Prostate gland (tissue), 2 donors: ENCODE data around the gene SPATA6L. TPM values are rescaled to one million over a fixed set of nuclear protein-coding genes. Genes with fewer than 3 reads are reported as not detected.
A peak's percentile ranks its signal among the peaks of the same experiment; 100 is the strongest.
"Not testable (repeated sequence)": the region's sequence is repeated elsewhere in the genome, so short reads cannot be mapped to it uniquely, and the experiment has no call there.

Experiments used
- DNase-seq: peaks from one replicate; pipeline ENCODE4 v3.0.0-alpha.2; 2019; ENCODE audit warnings: low spot score
- H3K27ac ChIP-seq, 2 donors: fragments of 200-600 bp; sonication (generic); 2 replicates each; pipeline ENCODE4 v1.5.1; 2017 to 2019
- H3K27me3 ChIP-seq: fragments of 200-600 bp; sonication (generic); replicated peaks from 2 replicates; pipeline ENCODE4 v1.5.1; 2019; ENCODE audit not compliant: insufficient read depth
- H3K36me3 ChIP-seq, 2 donors: fragments of 200-600 bp; sonication (generic); 1 replicate in 1 of 2; 2 replicates in 1 of 2; pipeline versions ENCODE4 v1.5.1 to v1.8.1; 2017 to 2019
- H3K4me1 ChIP-seq: fragments of 200-600 bp; sonication (generic); replicated peaks from 2 replicates; pipeline ENCODE4 v1.5.1; 2019
- H3K4me3 ChIP-seq, 2 donors: fragments of 200-600 bp; sonication (generic); 2 replicates each; pipeline ENCODE4 v1.5.1; 2017 to 2019
- H3K9me3 ChIP-seq: fragments of 200-600 bp; sonication (generic); 2 replicates; pipeline ENCODE4 v1.5.1; 2017
- POLR2A ChIP-seq: fragments of 450-650 bp; IDR thresholded peaks from one replicate; pipeline ENCODE4 v1.6.1; 2016; ENCODE audit warnings: antibody characterized with exemption, mild to moderate bottlenecking
- POLR2AphosphoS5 ChIP-seq: sonication (generic); formaldehyde crosslinking; IDR thresholded peaks from one replicate; pipeline ENCODE4 v1.6.1; 2017; ENCODE audit warnings: antibody characterized with exemption
- WGBS: methylation state at CpG from one replicate; pipeline ENCODE4 v1.1.5; 2018; 5-methylcytosine and 5-hydroxymethylcytosine counted together
- intact Hi-C: fragments of 100-400 bp; cut with DNase I; formaldehyde crosslinking; loops from one replicate; pipeline ENCODE4 v1.14.2; 2022
- total RNA-seq, 2 donors: library from RNA; depleted of rRNA; stranded (reverse); fragments of >200 nt; gene quantifications; one replicate each; pipeline ENCODE4 v1.1.0, GENCODE V29; 2016
- TF ChIP-seq, protein P1 (sequence below), 4 experiments: fragments of 200-600 bp in 2 of 4; fragments of 450-650 bp in 2 of 4; sonication (generic) in 2 of 4; IDR thresholded peaks; 1 replicate in 3 of 4; 2 replicates in 1 of 4; pipeline ENCODE4 v1.5.1; 2016 to 2019; ENCODE audit warnings: antibody characterized with exemption in 4 of 4, mild to moderate bottlenecking in 2 of 4, moderate library complexity in 2 of 4

The SPATA6L gene
- total RNA-seq, 2 donors from 2014 or later, result 3.1 to 6.2 TPM

DNA sequence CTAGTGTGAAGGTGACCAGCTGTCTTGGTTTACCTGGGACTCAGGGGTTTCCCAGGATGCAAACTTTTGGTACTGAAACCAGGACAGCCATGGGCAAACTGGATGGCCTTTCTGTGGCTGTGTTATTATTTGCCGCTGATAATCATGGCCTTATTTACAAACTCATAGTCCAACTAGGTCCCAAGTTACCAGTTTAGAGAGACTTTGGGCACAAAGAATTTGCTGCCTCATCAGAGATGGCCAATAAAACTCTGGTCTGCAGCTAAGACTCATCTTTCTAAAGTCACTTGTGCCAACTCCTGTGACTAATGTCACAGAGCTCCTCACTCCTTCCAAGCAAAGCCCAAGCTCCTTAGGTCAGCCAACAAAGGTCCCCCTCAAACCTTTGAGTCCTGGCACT, 51.7 kb downstream of the SPATA6L start:
- Histone ChIP-seq H3K27ac (no peak overlapping the region), H3K4me1 (no peaks in the 10 kb centered on the region), H3K27me3 (no peaks in the 10 kb centered on the region), H3K4me3 (no peak overlapping the region), H3K9me3 (no peaks in the 10 kb centered on the region), H3K36me3 (no peaks in the 10 kb centered on the region)
- TF ChIP-seq POLR2A, result no peak
- TF ChIP-seq, protein P1, sequence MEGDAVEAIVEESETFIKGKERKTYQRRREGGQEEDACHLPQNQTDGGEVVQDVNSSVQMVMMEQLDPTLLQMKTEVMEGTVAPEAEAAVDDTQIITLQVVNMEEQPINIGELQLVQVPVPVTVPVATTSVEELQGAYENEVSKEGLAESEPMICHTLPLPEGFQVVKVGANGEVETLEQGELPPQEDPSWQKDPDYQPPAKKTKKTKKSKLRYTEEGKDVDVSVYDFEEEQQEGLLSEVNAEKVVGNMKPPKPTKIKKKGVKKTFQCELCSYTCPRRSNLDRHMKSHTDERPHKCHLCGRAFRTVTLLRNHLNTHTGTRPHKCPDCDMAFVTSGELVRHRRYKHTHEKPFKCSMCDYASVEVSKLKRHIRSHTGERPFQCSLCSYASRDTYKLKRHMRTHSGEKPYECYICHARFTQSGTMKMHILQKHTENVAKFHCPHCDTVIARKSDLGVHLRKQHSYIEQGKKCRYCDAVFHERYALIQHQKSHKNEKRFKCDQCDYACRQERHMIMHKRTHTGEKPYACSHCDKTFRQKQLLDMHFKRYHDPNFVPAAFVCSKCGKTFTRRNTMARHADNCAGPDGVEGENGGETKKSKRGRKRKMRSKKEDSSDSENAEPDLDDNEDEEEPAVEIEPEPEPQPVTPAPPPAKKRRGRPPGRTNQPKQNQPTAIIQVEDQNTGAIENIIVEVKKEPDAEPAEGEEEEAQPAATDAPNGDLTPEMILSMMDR (IDR thresholded peaks at IDR 0.05), result no peak
- no peak for TF ChIP-seq POLR2AphosphoS5
- intact Hi-C loops, result no loop called here
- 86% methylated on average over 1 of the region's 1 CpG for WGBS
- DNase-seq, result no peak

DNA sequence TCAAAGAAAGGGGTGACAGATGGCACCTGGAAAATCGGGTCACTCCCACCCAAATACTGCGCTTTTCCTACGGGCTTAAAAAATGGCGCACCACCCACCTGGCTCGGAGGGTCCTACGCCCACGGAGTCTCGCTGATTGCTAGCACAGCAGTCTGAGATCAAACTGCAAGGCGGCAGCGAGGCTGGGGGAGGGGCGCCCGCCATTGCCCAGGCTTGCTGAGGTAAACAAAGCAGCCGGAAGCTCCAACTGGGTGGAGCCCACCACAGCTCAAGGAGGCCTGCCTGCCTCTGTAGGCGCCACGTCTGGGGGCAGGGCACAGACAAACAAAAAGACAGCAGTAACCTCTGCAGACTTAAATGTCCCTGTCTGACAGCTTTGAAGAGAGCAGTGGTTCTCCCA, 60.2 kb downstream of the SPATA6L start:
- H3K36me3 ChIP-seq, H3K9me3 ChIP-seq, H3K4me3 ChIP-seq, DNase-seq, intact Hi-C loops, H3K27ac ChIP-seq, H3K27me3 ChIP-seq, H3K4me1 ChIP-seq: not testable (repeated sequence)
- WGBS, result 66% methylated on average over 10 of the region's 15 CpGs

GRCh38 chr9:4604678-4605095, 61.6 kb downstream of the SPATA6L start:
- intact Hi-C loops, result loop anchor here (5.0 kb wide), 2 partner anchors 33 to 112 kb away; partner anchors contain the start of gene SLC1A1
- Histone ChIP-seq H3K27ac (no peak overlapping the region), H3K4me1 (no peaks in the 10 kb centered on the region), H3K9me3 (no peaks in the 10 kb centered on the region), H3K36me3 (no peaks in the 10 kb centered on the region), H3K4me3 (no peak overlapping the region), H3K27me3 (no peaks in the 10 kb centered on the region)
- peak; percentile 30 for TF ChIP-seq POLR2AphosphoS5
- TF ChIP-seq, protein P1 (IDR thresholded peaks at IDR 0.05), result peak; percentile 44 to 85 (median 72)
- TF ChIP-seq POLR2A, result no peak
- peak; percentile 75 for DNase-seq

DNA sequence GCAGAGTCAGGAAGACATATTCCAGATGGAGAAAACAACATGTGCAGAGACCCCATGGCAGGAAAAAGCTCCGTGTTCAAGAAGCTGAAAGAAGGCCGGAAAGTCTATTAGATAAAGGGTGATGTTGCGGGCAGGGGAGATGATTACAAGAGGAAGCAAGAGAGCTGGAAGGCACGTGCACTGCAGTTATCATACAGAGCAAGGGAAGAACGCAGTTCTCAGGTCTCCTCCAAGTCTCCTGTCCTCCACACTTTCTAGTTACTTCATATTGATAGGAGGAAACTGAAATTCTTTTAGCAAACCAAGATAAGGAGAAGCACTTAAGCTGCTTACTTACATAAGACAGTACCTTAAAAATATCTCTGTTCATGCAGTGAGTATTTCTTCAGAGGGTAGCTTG, 62.5 kb downstream of the SPATA6L start:
- no peak for DNase-seq
- WGBS, result 90% methylated on average over 5 of the region's 5 CpGs
- TF ChIP-seq POLR2A (no peak), POLR2AphosphoS5 (no peak)
- TF ChIP-seq, protein P1 (IDR thresholded peaks at IDR 0.05), result no peak

GRCh38 chr9:4600368-4600767, 65.9 kb downstream of the SPATA6L start:
- Histone ChIP-seq H3K4me1 (no peaks in the 10 kb centered on the region), H3K4me3 (no peak overlapping the region), H3K9me3 (no peaks in the 10 kb centered on the region), H3K36me3 (no peaks in the 10 kb centered on the region), H3K27ac (peak overlapping the region; percentile 32 to 68), H3K27me3 (no peaks in the 10 kb centered on the region)
- 54% methylated on average over 1 of the region's 1 CpG for WGBS
- no peak for DNase-seq
- TF ChIP-seq POLR2AphosphoS5, result no peak
- TF ChIP-seq POLR2A, result no peak
- TF ChIP-seq, protein P1 (IDR thresholded peaks at IDR 0.05), result no peak
- intact Hi-C loops, result loop anchor here (5.0 kb wide), 2 partner anchors 37 to 108 kb away; partner anchors contain the start of gene SLC1A1

More for the DNA sequence above, 62.5 kb downstream of the SPATA6L start:
- no peak overlapping the region for H3K4me3 ChIP-seq
- H3K27me3 ChIP-seq, result no peaks in the 10 kb centered on the region
- H3K27ac ChIP-seq, result no peak overlapping the region
- no peaks in the 10 kb centered on the region for H3K36me3 ChIP-seq
- no peaks in the 10 kb centered on the region for H3K9me3 ChIP-seq
- intact Hi-C loops, result loop anchor here (5.0 kb wide), 2 partner anchors 33 to 112 kb away; partner anchors contain the start of gene SLC1A1
- no peaks in the 10 kb centered on the region for H3K4me1 ChIP-seq
